Measurements from ENCODE around the gene HEXIM1.

GRCh38 chr17:45144199-45145034 is 3.9 kb upstream of the HEXIM1 start:
- TF ChIP-seq GATA3 (IDR thresholded peaks at IDR 0.05; ENCODE audit: low read depth, low read length) (no peak), GATA2 (IDR thresholded peaks at IDR 0.05; ENCODE audit: low read depth, low read length) (no peak)
